Measurements from ENCODE around the gene MAP6D1. TPM values are rescaled to one million over a fixed set of nuclear protein-coding genes. Genes with fewer than 3 reads are reported as not detected.

Gene MAP6D1
- total and polyA plus RNA-seq, 9 of the 15 experiments (the other 6 are each of a cell fraction or from before 2014, with no cell fraction given), result 0.16 to 1.5 (median 0.44) TPM; not detected in 3

GRCh38 chr3:183826448-183827250 is 1.3 kb upstream of the MAP6D1 start (continued):
- TF ChIP-seq ZNF277 (CRISPR knock-in tag; IDR thresholded peaks at IDR 0.05; ENCODE audit: borderline replicate concordance), result no peak
- no peak for TF ChIP-seq CREM (IDR thresholded peaks at IDR 0.05; ENCODE audit: low read depth)
- TF ChIP-seq ZBTB1 (CRISPR knock-in tag; IDR thresholded peaks at IDR 0.05; ENCODE audit: borderline replicate concordance, low read depth), result no peak
- TF ChIP-seq KAT7 (CRISPR knock-in tag; IDR thresholded peaks at IDR 0.05; ENCODE audit: borderline replicate concordance), result no peak

GRCh38 chr3:183824761-183825455 is 469 bp downstream of the MAP6D1 start:
- Histone ChIP-seq H3K4me1 (replicated peaks in 1 of 2; ENCODE audit: control insufficient read depth in 2 of 2, insufficient read depth in 2 of 2, low read length in 2 of 2) (no peaks in the 10 kb centered on the region; a peak in 1 of 5 replicates), H2AFZ (ENCODE audit: low read depth, low read length) (no peak overlapping the region), H3K36me3 (ENCODE audit: control insufficient read depth, insufficient read depth, low read length) (peaks cover 21% of the 10 kb centered on the region; the same call in 1 of the 3 replicates), H3K4me3 (no peak overlapping the region), H3K9me3 (replicated peaks; ENCODE audit: control insufficient read depth, insufficient read depth, low read depth, low read length) (no peaks in the 10 kb centered on the region), H3K9ac (ENCODE audit: insufficient read depth in 1 of 2, low read depth in 2 of 2, low read length in 2 of 2) (no peak overlapping the region), H4K20me1 (replicated peaks; ENCODE audit: control insufficient read depth, insufficient read depth, low read length) (no peaks in the 10 kb centered on the region), H3K27ac (ENCODE audit: extremely low read depth, low read depth, low read length) (no peak overlapping the region), H3K27me3 (ENCODE audit: control insufficient read depth in 2 of 2, insufficient read depth in 2 of 2, low read length in 2 of 2) (no peaks in the 10 kb centered on the region), H3K4me2 (ENCODE audit: insufficient read depth, low read length) (no peak overlapping the region), H3K9me1 (ENCODE audit: control insufficient read depth, insufficient read depth, low read length) (peaks cover 4% of the 10 kb centered on the region), H3K79me2 (ENCODE audit: control insufficient read depth, insufficient read depth, low read length) (no peaks in the 10 kb centered on the region)
- DNase-seq (ENCODE audit: extremely low read depth in 1 of 4, low spot score in 3 of 4), result no peak
- ATAC-seq, result no peak
- FAIRE-seq, result no peak
- CTCF ChIA-PET (ENCODE audit: low intra/inter-chr PET ratio), result no interaction called here
- 96% methylated on average over 10 of the region's 88 CpGs for WGBS (ENCODE audit: insufficient coverage, low coverage, missing lambda C conversion rate)
- intact Hi-C loops (cut with micrococcal nuclease), result no loop called here
- TF ChIP-seq POLR2H (tag; IDR thresholded peaks at IDR 0.05; ENCODE audit: low read depth), result no peak
- TF ChIP-seq U2AF2 (optimal IDR thresholded peaks at IDR 0.05; ENCODE audit: low read depth, low read length), result no peak
- TF ChIP-seq POLR2G (IDR thresholded peaks at IDR 0.05; ENCODE audit: low read depth, low read length), result 0 out of 2 replicates have a peak, but pooled peaks have one; percentile 24
- TF ChIP-seq TAF15 (IDR thresholded peaks at IDR 0.05; ENCODE audit: low read depth, low read length), result no peak
- no peak for TF ChIP-seq NKRF (IDR thresholded peaks at IDR 0.05; ENCODE audit: borderline replicate concordance)
- no peak for TF ChIP-seq ZNF146 (CRISPR knock-in tag; IDR thresholded peaks at IDR 0.05; ENCODE audit: unreplicated experiment)
- no TSS peak for BruUV-seq (replicated peaks)
- in situ Hi-C loops (cut with MboI), result no loop called here
- POLR2A ChIA-PET, result interaction anchor here (2.6 kb wide), 1 partner anchor 19 kb away, joined by 8 read pairs; no protein-coding TSS in a partner anchor
